Astrocyte (in vitro differentiated cells and primary cell): ENCODE results near the gene SHTN1.

Experiments
- CTCF ChIP-seq: IDR thresholded peaks from 2 replicates; pipeline ENCODE4 v1.5.1; 2011; ENCODE audit warnings: low read depth, mild to moderate bottlenecking, inconsistent platforms, low read length, moderate library complexity; ENCODE audit not compliant: insufficient read depth
- EZH2 ChIP-seq: IDR thresholded peaks from 2 replicates; pipeline ENCODE4 v1.6.1; 2012; ENCODE audit warnings: mild to moderate bottlenecking, low read length, inconsistent platforms; ENCODE audit not compliant: insufficient read depth

DNA sequence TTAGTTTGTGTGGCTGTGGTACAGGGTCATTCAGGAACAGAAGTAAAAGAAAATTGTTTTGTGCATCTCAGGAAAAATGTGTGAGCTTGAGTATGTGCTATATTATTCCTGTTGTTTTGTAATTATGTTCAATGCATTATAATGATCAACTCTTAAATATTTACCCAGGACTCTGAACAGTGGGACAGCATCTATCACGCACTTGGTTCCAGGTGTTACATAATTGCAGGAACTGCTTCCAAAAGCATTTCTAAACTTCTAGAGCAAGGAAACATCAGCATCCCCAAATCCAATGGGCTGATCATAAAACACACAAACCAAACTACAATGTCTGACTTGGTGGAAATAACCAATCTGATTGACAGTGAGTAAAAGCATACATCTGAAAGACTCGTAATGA, 129.1 kb downstream of the SHTN1 start:
- TF ChIP-seq CTCF (no peak), EZH2 (no peak)
